IMR-90 (cell line): Measurements from ENCODE around the gene LYRM7.

Experiments used
- CTCF ChIP-seq: conservative IDR thresholded peaks from 2 replicates; pipeline ENCODE4 v1.5.1; 2012; ENCODE audit warnings: mild to moderate bottlenecking, low read depth, low read length, improper control_type of control experiment
- MXI1 ChIP-seq: IDR thresholded peaks from 2 replicates; pipeline ENCODE4 v1.6.1; 2012; ENCODE audit warnings: low read depth, mild to moderate bottlenecking, low read length, moderate library complexity, borderline replicate concordance
- POLR2A ChIP-seq: IDR thresholded peaks from 2 replicates; pipeline ENCODE4 v1.6.1; 2012; ENCODE audit warnings: mild to moderate bottlenecking, low read depth, low read length
- RCOR1 ChIP-seq: IDR thresholded peaks from 2 replicates; pipeline ENCODE4 v1.6.1; 2012; ENCODE audit warnings: mild to moderate bottlenecking, low read length, improper control_type of control experiment; ENCODE audit not compliant: insufficient replicate concordance

GRCh38 chr5:131194725-131195124 is 24.0 kb downstream of the LYRM7 start:
- TF ChIP-seq POLR2A (no peak), CTCF (no peak), RCOR1 (no peak), MXI1 (no peak)
